Adrenal gland (tissue), 12 donors: ENCODE results near the gene ATG101. TPM values are rescaled to one million over a fixed set of nuclear protein-coding genes. Genes with fewer than 3 reads are reported as not detected.

ENCODE experiments used
- DNase-seq, 7 donors: peaks; one replicate each; pipeline ENCODE4 v3.0.0-alpha.2; 2019 to 2020
- H3K27ac ChIP-seq, 5 donors: fragments of 200-600 bp; sonication (generic) in 4 of 5; 1 replicate in 3 of 5; 2 replicates in 2 of 5; pipeline versions ENCODE4 v1.5.1 to v1.8.0; 2016 to 2020; ENCODE audit warnings: mild to moderate bottlenecking in 1 of 5
- H3K27me3 ChIP-seq: fragments of 200-600 bp; 2 replicates; pipeline ENCODE4 v1.8.0; 2021
- H3K36me3 ChIP-seq, 2 donors: fragments of 200-600 bp; replicated peaks in 1 of 2; 1 replicate in 1 of 2; 2 replicates in 1 of 2; pipeline versions ENCODE4 v1.5.1 to v1.8.0; 2018 to 2022
- H3K4me1 ChIP-seq, 2 donors: fragments of 200-600 bp; replicated peaks in 1 of 2; 1 replicate in 1 of 2; 2 replicates in 1 of 2; pipeline versions ENCODE4 v1.5.1 to v1.8.0; 2018 to 2021
- H3K4me3 ChIP-seq, 4 donors: fragments of 200-600 bp; sonication (generic) in 3 of 4; one replicate each; pipeline ENCODE4 v1.5.1; 2016 to 2018
- H3K9me3 ChIP-seq, 3 donors: fragments of 200-600 bp; sonication (generic) in 1 of 3; replicated peaks in 1 of 3; 1 replicate in 2 of 3; 2 replicates in 1 of 3; pipeline versions ENCODE4 v1.5.1 to v1.8.0; 2016 to 2021
- POLR2A ChIP-seq, 2 donors: fragments of 450-650 bp; IDR thresholded peaks; one replicate each; pipeline ENCODE4 v1.6.1; 2017; ENCODE audit warnings: antibody characterized with exemption in 2 of 2, mild to moderate bottlenecking in 2 of 2, moderate library complexity in 1 of 2
- WGBS, 4 donors: extraction: QIAGEN DNeasy Blood & Tissue Kit in 2 of 4; methylation state at CpG; one replicate each; pipeline versions ENCODE4 v1.1.5 to v1.1.7; 2013 to 2017; 5-methylcytosine and 5-hydroxymethylcytosine counted together
- intact Hi-C, 2 donors: fragments of 100-400 bp; cut with DNase I; formaldehyde crosslinking; loops; one replicate each; pipeline versions ENCODE4 v1.14.1 to v1.15.0; 2022 to 2023
- polyA plus RNA-seq, 3 donors: library from polyadenylated mRNA; stranded (reverse); fragments of 200-250 nt in 2 of 3; fragments of 350-450 nt in 1 of 3; fragmentation: Illumina TruSeq in 1 of 3; extraction: RNeasy Lipid Tissue Mini Kit (QIAGEN cat#74804) in 1 of 3; gene quantifications; one replicate each; pipeline ENCODE4 v1.2.3, GENCODE V29; 2013 to 2014
- total RNA-seq, 9 donors: library from RNA; depleted of rRNA in 4 of 9; stranded (reverse); fragments of >200 nt in 4 of 9; fragments of 120-200 nt in 1 of 9; fragmentation: NEBNext Ultra II Directional in 1 of 9; extraction: Animal tissue kit (Norgen Biotek cat#: 25700) in 1 of 9; gene quantifications; one replicate each; pipeline versions ENCODE4 v1.1.0 to v1.2.4, GENCODE V29; 2013 to 2023
- TF ChIP-seq, protein P1 (sequence below), 6 experiments: fragments of 450-650 bp in 4 of 6; fragments of 200-600 bp in 2 of 6; sonication (generic) in 1 of 6; IDR thresholded peaks; 1 replicate in 5 of 6; 2 replicates in 1 of 6; pipeline versions ENCODE4 v1.5.1 to v1.8.0; 2016 to 2021; ENCODE audit warnings: antibody characterized with exemption in 6 of 6, mild to moderate bottlenecking in 2 of 6, moderate library complexity in 1 of 6
- donor health status: healthy with polysubstance abuse.
- donor health status: Bipolar disorder and iron deficiency.
- donor health status: DM: yes; HTN: yes; CAD: no.
- donor health status: DM: no; HTN: no; CAD: no.
- donor health status: DM: no; HTN: no; CAD: no.
- donor health status: DM: yes; HTN: yes; CAD: no.

The ATG101 gene
- total and polyA plus RNA-seq, 12 donors = 20.9 to 60.4 (median 36.9) TPM

DNA sequence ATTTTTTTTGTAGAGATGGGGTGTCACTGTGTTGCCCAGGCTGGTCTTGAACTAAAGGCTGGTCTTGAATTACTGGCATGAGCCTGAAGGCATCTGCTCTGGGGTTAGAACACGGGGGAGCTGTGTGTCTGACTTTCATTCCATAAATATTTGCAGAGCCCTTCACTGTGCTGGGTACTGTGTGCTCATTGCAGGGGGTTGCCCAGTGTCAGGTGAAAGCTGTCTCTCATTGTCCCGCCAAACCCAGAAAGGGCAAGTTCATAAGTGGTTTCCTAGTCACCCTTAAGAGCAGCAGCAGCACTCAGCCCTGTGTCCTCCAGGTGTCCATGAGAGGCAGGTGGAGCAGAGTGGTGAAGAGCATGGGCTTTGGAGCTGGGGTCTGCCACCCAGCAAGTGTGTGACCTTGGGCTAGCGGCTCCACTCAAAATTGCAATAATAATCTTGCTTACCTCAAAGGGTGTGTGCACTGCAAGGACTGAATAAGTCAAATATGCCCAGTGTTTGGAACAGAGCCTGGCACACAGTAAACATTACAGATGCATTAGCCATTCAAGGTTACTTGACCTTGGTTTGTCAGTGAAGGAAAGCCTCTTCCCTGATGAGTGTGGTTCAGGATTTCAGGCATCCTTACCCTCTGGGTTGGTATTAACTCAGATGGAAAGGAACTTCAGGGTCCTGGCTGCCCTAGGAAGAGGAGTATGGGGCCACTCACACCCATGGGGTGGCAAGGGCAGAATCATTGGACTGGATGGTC lies 5.4 kb downstream of the ATG101 start:
- H3K27me3 ChIP-seq = no peaks in the 10 kb centered on the region
- intact Hi-C loops = no loop called here
- peak in 2 of 7 donors; percentile 21 to 25 for DNase-seq
- 67 to 80% (median 73%) methylated on average over 3 of the region's 3 CpGs for WGBS, 4 donors
- H3K4me3 ChIP-seq = no peak overlapping the region
- no peak for TF ChIP-seq POLR2A (IDR thresholded peaks at IDR 0.05)
- TF ChIP-seq, protein P1, sequence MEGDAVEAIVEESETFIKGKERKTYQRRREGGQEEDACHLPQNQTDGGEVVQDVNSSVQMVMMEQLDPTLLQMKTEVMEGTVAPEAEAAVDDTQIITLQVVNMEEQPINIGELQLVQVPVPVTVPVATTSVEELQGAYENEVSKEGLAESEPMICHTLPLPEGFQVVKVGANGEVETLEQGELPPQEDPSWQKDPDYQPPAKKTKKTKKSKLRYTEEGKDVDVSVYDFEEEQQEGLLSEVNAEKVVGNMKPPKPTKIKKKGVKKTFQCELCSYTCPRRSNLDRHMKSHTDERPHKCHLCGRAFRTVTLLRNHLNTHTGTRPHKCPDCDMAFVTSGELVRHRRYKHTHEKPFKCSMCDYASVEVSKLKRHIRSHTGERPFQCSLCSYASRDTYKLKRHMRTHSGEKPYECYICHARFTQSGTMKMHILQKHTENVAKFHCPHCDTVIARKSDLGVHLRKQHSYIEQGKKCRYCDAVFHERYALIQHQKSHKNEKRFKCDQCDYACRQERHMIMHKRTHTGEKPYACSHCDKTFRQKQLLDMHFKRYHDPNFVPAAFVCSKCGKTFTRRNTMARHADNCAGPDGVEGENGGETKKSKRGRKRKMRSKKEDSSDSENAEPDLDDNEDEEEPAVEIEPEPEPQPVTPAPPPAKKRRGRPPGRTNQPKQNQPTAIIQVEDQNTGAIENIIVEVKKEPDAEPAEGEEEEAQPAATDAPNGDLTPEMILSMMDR (IDR thresholded peaks at IDR 0.05) = no peak
- H3K36me3 ChIP-seq = peaks cover 0 to 67% of the 10 kb centered on the region in 2 donors
- peak overlapping the region in 1 of 5 donors; percentile 5 for H3K27ac ChIP-seq
- H3K9me3 ChIP-seq = no peaks in the 10 kb centered on the region
- peaks cover 16 to 41% of the 10 kb centered on the region in 2 donors for H3K4me1 ChIP-seq

- H3K36me3 ChIP-seq = peaks cover 0 to 66% of the 10 kb centered on the region in 2 donors
- no peak overlapping the region for H3K4me3 ChIP-seq
- intact Hi-C loops = no loop called here
- H3K4me1 ChIP-seq = peaks cover 4 to 34% of the 10 kb centered on the region in 2 donors
- no peaks in the 10 kb centered on the region for H3K27me3 ChIP-seq
- DNase-seq = peak in 1 of 7 donors; percentile 19
- H3K27ac ChIP-seq = no peak overlapping the region
- TF ChIP-seq, protein P1 (IDR thresholded peaks at IDR 0.05) = no peak
- TF ChIP-seq POLR2A (IDR thresholded peaks at IDR 0.05) = no peak
- H3K9me3 ChIP-seq = no peaks in the 10 kb centered on the region
- 91 to 95% (median 93%) methylated on average over 15 to 16 of the region's 16 CpGs for WGBS, 4 donors
These were observed 7.0 kb downstream of the ATG101 start for GRCh38 chr12:52076811-52077210.

- Histone ChIP-seq H3K27ac (no peak overlapping the region), H3K27me3 (no peaks in the 10 kb centered on the region), H3K4me3 (no peak overlapping the region), H3K36me3 (peaks cover 0 to 54% of the 10 kb centered on the region in 2 donors), H3K9me3 (no peaks in the 10 kb centered on the region), H3K4me1 (peaks cover 3 to 29% of the 10 kb centered on the region in 2 donors)
- TF ChIP-seq POLR2A (IDR thresholded peaks at IDR 0.05) = no peak
- TF ChIP-seq, protein P1 (IDR thresholded peaks at IDR 0.05) = no peak
- WGBS, 4 donors = 87 to 91% (median 88%) methylated on average over 3 of the region's 3 CpGs
- DNase-seq = no peak
- intact Hi-C loops = no loop called here
These were observed 8.5 kb downstream of the ATG101 start for GRCh38 chr12:52078276-52078675.

DNA sequence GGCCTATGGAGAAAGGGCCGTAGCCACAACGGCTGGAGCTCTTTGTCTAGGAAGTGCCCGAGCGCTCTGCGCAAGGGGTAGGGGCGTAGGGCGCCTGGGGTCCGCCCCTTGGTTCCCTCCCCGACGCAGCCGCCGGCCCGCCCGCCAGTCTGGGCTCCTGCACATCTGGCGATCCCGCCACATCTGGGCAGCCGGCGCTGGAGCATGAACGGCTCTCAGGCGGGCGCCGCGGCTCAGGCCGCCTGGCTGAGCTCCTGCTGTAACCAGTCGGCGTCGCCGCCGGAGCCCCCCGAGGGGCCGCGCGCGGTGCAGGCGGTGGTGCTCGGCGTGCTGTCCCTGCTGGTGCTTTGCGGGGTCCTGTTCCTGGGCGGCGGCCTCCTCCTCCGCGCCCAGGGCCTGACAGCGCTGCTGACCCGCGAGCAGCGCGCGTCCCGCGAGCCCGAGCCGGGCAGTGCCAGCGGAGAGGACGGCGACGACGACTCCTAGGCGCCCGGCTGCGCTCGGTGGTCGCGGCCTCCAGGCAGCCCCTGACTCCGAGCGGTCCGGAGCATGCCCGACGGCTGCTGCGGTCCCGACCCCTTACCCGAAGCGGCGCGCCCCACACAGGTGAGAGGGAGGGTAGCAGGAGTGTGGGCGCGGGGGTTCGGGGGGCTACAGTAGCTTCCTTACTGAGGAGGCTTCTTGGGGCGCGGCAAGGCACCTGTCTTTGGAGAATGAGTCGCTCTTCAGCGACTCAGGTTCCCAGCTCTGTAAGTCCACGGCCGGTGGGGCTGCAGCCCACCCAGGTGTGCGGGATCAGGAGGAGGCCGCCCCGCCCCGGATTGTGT lies 10.0 kb downstream of the ATG101 start, which contains the start of gene SMIM41:
Gene SMIM41, plus strand, starts transcription at position 129 of the 827 bp plus-strand sequence. Its CDS starts 76 bp downstream, at position 205.
- H3K27ac ChIP-seq = peak within 1 kb of the TSS in 1 of 5 donors; percentile 83
- WGBS, 4 donors = 80 to 88% (median 84%) methylated on average over 18 to 87 of the region's 87 CpGs
- intact Hi-C loops = loop anchor here (5.0 kb wide), 1 partner anchor 52 kb away; no protein-coding TSS in a partner anchor
- peak in 1 of 7 donors; percentile 20 for DNase-seq
- H3K27me3 ChIP-seq = no peaks in the 10 kb centered on the region
- H3K4me3 ChIP-seq = no peak within 1 kb of the TSS
- TF ChIP-seq, protein P1 (IDR thresholded peaks at IDR 0.05) = no peak
- TF ChIP-seq POLR2A (IDR thresholded peaks at IDR 0.05) = no peak
- no peaks in the 10 kb centered on the region for H3K9me3 ChIP-seq
- H3K4me1 ChIP-seq = peaks cover 3 to 17% of the 10 kb centered on the region in 2 donors
- peaks cover 0 to 42% of the 10 kb centered on the region in 2 donors for H3K36me3 ChIP-seq
